Fibroblast of lung (primary cell): Measurements from ENCODE around the gene FBXO7.

Source experiments
- CTCF ChIP-seq, 2 donors: IDR thresholded peaks in 1 of 2; conservative IDR thresholded peaks in 1 of 2; 1 replicate in 1 of 2; 2 replicates in 1 of 2; pipeline ENCODE4 v1.5.1; 2011 to 2012; ENCODE audit warnings: low read length in 2 of 2, control low read depth in 1 of 2, inconsistent platforms in 1 of 2, low read depth in 1 of 2, mild to moderate bottlenecking in 1 of 2
- EZH2 ChIP-seq: IDR thresholded peaks from 2 replicates; pipeline ENCODE4 v1.5.1; 2012; ENCODE audit warnings: low read length, control low read depth, mild to moderate bottlenecking; ENCODE audit errors: missing control alignments

GRCh38 chr22:32515084-32515483, 40.5 kb downstream of the FBXO7 start:
- TF ChIP-seq CTCF (conservative IDR thresholded peaks at IDR 0.05 in 1 of 2, IDR thresholded peaks at IDR 0.05 in 1 of 2; ENCODE audit: low read depth in 1 of 2, low read length in 2 of 2) (no peak), EZH2 (no peak)
